RPMI8226 (cell line): ENCODE measurements around the gene ZNF407.
A peak's percentile ranks its signal among the peaks of the same experiment; 100 is the strongest.
"Not testable (repeated sequence)": the region's sequence is repeated elsewhere in the genome, so short reads cannot be mapped to it uniquely, and the experiment has no call there.

Experiments used
- DNase-seq: peaks from one replicate; pipeline ENCODE4 v3.0.0-alpha.2; 2015

Gene ZNF407, protein sequence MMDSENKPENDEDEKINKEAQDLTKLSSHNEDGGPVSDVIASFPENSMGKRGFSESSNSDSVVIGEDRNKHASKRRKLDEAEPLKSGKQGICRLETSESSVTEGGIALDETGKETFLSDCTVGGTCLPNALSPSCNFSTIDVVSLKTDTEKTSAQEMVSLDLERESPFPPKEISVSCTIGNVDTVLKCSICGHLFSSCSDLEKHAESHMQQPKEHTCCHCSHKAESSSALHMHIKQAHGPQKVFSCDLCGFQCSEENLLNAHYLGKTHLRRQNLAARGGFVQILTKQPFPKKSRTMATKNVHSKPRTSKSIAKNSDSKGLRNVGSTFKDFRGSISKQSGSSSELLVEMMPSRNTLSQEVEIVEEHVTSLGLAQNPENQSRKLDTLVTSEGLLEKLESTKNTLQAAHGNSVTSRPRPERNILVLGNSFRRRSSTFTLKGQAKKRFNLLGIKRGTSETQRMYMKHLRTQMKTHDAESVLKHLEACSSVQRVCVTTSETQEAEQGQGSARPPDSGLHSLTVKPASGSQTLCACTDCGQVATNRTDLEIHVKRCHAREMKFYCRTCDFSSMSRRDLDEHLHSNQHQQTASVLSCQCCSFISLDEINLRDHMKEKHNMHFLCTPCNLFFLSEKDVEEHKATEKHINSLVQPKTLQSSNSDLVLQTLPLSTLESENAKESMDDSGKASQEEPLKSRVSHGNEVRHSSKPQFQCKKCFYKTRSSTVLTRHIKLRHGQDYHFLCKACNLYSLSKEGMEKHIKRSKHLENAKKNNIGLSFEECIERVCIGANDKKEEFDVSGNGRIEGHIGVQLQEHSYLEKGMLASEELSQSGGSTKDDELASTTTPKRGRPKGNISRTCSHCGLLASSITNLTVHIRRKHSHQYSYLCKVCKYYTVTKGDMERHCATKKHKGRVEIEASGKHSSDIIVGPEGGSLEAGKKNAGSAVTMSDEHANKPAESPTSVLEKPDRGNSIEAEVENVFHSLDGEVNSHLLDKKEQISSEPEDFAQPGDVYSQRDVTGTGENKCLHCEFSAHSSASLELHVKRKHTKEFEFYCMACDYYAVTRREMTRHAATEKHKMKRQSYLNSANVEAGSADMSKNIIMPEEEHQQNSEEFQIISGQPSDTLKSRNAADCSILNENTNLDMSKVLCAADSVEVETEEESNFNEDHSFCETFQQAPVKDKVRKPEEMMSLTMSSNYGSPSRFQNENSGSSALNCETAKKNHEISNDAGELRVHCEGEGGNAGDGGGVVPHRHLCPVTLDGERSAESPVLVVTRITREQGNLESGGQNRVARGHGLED (N-terminal part only)

DNA sequence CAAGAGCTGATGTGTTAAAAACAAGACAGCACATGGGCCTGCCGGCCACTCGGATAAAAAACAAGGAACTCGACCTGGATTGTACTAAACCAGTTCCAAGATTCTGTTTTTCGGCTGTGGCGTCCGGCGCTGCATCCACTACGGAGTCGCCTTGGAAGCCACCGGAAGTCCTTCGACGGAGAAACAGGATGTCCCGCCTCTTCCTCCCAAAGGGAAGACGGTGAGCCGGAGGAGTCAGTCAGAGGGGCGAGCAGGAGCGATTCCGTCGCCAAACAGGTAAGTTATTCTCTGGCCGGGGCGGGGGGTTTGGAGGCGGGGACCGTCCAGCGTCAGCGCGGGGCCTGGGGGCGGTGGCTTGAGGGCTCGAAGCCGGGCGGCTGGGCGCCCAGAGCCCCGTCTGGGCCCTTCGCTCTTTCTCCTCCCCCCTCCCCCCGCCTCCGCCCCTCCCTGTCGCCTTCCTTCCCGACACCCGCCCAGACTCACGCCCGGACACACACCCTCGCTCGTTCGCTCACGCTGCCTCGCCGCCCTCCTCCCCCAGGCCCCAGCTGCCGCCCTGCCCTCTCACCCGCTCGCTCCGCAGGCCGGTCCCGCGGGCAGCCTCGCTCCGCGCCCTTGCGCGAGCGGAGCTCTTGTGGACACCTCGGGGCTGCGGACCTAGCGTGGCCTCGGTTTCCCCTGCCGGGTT, at the start of gene ZNF407:
Gene ZNF407 (plus strand): TSS at position 209 of the 688 bp plus-strand sequence. CDS start 33,150 bp downstream, outside the sequence.
- DNase-seq: peak; percentile 95

DNA sequence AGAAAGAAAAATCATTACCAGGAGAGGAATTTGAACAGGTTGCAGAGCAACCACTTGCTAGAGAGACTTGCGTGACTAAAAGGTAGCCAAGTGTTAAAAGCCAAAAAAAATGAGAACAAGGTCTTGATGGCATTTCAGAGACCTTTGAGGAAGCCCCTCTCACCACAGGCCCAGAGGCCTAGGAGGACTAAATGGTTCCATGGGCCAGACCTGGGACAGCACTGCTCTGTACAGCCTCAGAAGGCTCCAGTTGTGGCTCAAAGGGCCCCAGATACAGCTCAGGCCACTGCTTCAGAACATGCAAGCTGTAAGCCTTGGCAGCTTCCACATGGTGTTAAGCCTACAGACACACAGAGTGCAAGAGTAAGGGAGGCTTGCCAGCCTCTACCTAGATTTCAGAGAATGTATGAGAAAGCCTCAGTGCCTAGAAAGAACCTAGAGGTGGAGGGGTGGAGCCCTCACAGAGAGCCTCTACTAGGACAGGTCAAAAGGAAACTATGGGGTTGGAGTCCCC, 48.0 kb upstream of the ZNF407 start:
- DNase-seq: no peak

DNA sequence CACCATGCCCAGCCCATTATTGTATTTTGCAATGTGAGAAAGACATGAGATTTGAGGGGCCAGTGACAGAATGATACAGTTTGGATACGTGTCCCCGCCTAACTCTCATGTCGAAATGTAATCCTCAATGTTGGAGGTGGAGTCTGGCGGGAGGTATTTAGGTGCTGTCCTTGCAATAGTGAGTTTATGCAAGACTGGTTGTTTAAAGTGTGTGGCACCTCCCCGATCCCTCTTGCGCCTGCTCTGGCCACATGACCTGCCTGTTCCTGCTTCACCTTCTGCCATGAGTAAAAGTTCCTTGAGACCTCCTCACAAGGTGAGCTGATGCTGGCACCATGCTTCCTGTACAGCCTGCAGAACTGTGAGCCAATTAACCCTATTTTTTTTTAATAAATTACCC, 46.8 kb upstream of the ZNF407 start:
- no peak for DNase-seq

DNA sequence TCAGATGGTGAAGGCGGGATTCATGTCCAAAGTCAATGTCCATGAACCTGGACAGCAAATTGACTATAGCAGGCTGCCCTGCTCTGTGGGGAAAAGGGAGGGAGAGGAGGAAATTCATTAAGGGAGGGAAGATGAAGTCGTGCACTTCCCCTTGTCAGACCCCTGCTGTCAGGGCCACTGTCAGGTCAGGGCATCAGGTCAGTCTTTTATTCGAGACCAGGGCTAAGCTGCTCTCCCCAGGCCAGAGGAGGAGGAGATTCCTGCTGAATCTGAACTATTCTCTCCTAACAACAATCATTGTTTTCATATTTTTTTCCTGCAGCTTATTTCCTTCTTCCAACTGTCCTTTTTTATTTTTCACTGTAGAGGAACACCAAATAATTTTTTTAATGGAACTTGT, 46.2 kb upstream of the ZNF407 start:
- no peak for DNase-seq

DNA sequence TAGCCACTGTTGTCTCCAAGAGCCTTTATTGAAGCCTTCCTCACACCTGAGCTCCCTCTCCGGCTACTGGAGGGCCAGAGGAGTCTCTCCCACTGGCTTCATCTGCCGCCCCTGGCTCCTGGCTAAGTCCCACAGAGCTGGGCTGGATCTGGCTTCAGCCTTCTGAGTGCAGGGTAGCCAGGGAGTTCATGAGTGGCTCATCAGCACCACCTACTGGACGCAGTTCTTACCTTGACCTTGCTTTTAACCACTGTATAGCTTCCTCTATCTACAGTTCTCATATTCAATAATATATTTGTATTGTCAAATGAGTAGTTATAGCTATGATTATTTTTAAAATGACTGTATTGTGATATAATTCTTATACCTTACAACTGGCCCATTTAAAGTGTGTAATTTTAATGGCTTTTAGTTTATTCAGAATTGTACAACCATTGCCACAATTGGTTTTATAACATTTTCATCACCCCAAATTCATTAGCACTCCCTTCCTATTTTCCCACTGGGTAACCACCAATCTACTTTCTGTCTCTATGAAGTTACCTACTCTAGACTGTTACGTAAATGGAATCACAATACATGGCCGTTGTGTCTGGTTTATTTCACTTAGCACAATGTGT, 45.6 kb upstream of the ZNF407 start:
- peak; percentile 91 for DNase-seq

DNA sequence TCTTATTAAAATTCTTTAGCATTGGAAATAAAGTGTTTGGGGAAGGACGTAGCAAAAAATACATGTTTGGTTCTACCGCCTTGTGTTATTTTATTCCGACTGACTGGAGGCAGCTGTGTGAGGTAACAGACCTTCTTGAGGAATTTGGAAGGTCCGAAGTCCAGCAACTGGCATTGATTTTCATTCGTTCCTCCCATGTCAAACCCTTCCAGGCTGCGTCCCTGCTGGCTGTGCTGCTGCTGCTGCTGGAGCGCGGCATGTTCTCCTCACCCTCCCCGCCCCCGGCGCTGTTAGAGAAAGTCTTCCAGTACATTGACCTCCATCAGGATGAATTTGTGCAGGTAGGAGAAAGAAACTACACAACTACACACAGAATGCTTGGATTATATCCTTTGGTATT, 41.5 kb upstream of the ZNF407 start:
- DNase-seq: no peak

DNA sequence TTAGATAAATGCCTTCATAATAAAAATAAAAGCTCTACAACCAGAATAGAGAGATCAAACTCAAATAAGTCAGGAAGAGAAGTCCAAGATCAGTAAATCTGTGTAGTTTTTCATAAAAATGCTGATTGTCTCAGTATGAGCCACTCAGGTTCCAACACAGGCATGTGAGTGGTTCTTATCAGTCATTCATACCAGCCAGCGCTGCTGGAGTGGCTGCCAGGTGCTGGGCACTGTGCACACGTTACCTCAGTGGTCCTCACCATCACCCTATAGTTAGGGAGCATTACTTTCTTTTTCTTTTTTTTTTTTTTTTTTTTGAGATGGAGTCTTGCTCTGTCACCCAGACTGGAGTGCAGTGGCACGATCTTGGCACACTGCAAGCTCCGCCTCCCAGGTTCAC, 39.6 kb upstream of the ZNF407 start:
- DNase-seq: no peak

DNA sequence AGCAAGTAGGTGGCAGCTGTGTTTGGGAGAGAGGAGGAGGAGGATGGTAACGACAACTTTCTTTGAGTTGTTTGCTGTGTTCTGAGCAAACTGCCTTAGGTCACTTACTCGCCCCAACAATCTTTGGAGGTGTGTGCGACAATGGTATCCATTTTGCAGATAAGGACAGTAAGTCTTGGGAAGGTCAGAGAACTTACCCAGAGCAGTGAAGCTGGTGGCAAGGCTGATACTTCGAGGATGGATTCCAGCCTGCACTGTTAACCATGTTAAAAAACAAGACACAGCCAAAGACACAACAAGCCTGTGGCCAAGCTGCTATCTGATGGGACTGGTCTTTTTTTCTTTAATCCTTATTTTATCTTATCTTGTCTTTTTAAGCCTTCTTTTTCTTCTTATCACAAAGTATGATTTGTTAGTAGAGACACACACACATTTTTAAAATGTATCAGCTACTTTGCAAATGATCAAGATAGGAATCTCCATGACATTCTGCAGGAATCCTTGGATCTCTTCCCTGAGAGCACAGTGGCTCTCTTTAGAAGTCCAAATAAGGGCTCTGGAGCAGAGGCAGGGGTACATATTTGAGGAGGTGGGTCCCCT, 35.4 kb upstream of the ZNF407 start:
- no peak for DNase-seq

DNA sequence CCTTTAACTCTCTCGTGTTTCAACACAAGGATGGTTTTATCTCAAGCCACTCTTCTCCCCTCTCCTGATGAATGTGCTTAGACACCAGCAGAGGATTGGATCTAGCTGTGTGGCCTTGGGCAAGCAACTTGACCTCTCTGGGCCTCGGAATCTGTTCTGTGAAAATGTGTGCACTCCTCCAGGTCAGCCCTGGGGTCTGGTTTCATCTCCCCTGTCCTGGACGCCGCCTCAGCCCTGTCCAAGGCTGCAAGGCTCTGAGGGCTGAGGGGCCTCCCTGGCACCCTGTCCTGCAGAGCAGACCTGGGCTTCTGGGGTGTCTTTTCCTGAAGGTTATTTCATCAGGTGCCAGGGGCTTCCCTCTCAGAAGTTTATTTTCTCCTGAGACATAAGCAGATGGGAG, 34.9 kb upstream of the ZNF407 start:
- DNase-seq: no peak

DNA sequence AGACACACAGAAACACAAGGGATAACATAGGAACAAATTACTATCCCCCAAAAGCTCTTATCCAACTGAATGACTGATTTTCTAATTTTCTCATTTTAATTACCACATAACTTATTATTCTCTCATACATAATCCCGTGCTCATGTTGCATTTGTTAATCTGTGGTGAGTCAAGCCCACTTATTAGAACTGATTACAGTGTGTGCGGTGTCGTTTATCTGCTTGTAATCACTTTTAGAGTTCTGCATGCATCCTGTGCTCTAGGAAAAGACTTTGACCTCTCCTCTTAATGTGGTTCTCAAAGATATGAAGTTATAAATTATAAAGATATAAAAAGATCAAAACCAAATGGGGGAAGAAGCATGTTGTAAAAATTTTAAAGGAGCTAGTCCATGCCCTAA, 33.7 kb upstream of the ZNF407 start:
- DNase-seq: no peak

DNA sequence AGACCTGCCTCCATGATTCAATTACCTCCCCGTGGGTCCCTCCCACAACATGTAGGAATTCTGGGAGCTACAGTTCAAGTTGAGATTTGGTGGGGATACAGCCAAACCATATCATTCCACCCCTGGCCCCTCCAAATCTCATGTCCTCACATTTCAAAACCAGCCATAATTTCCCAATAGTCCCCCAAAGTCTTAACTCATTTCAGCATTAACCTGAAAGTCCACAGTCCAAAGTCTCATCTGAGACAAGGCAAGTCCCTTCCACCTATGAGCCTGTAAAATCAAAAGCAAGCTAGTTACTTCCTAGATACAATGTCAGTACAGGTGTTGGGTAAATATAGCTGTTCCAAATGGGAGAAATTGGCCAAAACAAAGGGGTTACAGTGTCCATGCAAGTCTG, 32.5 kb upstream of the ZNF407 start:
- DNase-seq: not testable (repeated sequence)

DNA sequence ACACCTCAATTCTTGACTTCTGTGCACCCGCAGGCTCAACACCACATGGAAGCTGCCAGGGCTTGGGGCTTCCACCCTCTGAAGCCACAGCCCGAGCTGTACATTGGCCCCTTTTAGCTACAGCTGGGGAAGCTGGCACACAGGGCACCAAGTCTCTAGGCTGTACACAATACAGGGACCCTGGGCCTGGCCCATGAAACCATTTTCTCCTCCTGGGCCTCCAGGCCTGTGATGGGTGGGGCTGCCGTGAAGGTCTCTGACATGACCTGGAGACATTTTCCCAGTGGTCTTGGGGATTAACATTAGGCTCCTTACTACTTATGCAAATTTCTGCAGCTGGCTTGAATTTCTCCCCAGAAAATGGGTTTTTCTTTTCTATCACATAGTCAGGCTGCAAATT, 31.7 kb upstream of the ZNF407 start:
- DNase-seq: not testable (repeated sequence)

DNA sequence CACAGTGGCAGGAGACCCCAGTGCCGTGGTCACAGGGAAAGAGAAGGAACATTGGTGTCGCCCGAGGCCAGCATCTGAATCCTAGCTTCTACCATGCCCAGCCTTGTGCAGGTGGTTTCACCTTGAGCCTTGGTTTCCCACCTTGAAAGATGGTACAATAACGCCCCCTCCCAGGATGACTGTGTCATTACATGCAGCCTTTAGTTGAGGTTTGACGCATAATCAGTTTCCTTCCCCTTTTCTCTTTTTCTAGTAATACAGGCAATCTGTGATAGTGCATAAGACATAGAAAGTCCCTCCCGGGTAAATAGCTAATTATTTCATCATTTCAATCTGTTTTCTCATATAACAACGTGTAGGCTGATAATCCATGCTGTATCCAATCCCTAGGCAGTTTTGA, 29.8 kb upstream of the ZNF407 start:
- DNase-seq: peak; percentile 18

DNA sequence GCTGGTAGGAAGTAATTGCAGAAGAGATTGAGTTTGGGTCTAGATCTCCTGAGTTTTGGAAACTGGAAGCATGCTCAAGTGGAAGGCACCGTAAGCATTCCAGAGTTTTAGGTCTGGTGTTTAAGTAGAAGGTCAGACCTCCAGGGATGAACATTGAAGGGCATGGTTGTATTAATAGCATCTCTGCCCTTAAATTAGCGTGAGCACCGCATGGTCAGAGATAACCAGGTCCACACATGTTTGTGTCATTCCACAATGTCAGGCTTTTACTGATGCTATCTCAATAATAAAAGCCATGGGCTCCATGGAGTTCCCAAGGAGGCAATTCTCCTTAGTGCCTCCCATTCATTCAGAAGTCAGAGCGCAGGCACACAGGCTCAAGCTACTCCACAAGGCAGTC, 28.3 kb upstream of the ZNF407 start:
- DNase-seq: no peak

DNA sequence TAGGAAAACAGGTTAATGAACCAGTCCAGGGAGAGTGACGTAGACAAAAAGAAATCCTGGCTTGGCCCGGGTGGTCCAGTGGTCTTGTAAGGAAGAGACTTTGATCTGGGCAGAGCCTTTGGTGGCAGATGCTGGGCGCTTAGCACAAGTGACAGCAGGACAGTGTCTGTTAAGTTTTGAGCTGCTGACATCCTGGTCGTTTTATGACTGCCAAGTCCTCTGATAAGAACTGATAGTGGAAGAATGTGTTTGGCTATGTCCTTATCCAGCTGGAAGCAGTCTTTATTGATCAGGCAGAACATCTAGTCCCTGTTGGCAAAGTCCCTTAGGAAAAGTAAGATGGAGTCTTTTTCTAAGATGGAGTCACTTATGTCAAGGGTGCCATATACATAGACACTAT, 27.4 kb upstream of the ZNF407 start:
- DNase-seq: no peak

DNA sequence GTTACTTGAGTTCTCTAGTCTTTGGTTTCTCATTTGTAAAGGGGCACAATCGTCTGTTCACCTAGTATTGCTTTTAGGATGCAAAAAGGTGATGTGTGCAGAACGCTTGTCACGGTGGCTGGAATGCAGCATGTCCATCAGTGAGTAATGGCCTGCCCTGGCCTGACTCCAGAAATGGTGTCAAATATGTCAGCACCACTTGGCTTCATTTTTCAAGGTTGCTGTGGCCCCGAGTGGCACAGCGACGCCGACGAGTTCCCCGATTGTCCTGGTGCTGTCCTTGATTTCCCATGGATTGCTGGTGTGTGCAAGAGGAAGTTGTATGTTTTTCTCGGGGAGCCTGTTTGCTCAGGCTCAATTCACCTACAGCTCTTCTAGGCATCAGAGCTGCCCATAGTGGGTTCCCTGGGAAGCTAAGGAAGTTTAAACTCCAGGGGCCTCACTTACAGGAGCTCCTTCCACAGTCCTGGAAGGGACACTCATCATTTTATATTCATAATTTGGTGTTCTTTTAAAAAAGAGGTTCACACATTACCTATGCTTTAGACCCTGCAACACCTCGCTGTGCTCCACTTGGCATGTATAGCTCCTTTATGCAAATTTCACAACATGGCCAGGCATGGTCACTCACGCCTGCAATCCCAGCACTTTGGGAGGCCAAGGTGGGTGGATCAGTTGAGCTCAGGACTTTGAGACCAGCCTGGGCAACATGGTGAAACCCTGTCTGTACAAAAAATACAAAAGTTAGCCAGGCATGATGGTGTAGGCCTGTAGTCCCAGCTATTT, 25.6 kb upstream of the ZNF407 start:
- no peak for DNase-seq

DNA sequence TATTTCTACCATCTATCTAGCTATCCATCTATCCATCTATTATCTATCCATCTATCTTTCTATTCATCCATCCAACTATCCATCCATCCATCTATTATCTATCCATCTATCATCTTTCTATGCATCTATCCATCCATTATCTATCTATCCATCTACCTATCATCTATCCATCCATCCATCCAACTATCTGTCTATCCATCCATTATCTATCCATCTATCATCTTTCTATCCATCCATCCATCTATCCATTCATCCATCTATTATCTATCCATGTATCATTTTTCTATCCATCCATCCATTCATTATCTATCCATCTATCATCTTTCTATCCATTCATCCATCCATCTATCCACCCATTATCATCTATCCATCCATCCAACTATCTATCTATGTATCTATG, 24.6 kb upstream of the ZNF407 start:
- no peak for DNase-seq

DNA sequence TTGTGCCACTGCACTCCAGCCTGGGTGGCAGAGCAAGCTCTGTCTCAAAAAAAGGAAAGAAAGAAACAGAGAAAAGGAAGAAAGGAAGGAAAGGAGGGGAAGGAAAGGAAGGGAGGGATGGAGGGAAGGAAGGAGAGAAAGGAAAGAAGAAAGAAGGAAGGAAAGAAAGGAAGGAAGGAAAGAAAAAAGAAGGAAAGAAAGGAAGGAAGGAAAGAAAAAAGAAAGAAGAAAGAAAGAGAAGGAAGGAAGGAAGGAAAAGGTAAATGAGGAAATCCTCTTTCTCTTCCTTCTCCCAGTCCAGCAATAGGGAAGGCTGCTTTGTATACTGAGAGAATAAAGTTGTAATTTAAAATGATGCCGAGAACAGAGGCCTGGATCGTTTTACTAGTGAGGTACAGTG, 22.8 kb upstream of the ZNF407 start:
- no peak for DNase-seq

DNA sequence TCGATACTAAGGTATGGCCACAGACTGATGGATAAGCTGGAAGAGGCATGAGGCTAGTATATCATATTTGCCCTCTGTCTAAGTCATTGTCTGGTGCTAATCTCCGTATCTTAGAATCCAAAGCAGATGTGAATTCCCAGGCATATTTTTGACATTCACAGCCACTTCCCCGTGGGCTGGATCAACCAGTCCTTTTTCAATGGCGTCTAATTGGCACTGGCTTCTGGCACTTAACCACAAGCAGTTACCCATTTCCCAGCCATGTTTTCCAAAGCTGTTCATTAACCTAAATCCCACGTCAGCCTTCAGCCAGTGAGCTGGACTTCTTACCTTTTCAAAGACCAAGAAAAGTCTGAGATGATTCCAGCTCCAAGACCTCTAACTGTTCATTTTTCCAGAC, 20.7 kb upstream of the ZNF407 start:
- DNase-seq: no peak

DNA sequence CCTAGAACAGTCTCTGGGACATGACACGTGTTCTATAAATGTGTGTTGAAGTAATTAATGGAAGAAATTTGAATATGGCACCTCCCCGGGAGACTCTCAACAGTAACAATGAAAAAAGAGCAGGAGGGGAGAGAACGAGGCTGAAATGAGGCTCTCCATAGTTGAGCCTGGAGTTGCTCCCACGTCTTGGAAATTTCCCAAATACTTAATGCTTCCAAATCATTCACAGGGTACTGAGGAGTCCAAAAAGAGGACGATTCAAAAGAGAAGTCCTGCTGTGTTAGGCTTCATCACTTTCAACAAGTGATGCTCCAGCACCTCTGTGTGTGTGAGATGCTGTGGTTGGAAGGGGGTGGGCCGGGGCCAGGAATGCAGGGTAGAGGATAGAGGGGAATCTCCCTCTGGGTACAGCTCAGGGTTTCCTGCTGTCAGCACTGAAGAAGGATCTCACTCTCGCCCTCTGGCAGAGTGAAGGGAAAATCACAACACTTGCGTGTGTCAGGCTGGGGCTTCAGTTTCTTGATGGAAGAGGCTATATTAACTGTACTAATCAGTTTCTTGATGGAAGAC, 18.1 kb upstream of the ZNF407 start:
- no peak for DNase-seq
